ENCODE results near the gene MAML3.

The MAML3 gene

DNA sequence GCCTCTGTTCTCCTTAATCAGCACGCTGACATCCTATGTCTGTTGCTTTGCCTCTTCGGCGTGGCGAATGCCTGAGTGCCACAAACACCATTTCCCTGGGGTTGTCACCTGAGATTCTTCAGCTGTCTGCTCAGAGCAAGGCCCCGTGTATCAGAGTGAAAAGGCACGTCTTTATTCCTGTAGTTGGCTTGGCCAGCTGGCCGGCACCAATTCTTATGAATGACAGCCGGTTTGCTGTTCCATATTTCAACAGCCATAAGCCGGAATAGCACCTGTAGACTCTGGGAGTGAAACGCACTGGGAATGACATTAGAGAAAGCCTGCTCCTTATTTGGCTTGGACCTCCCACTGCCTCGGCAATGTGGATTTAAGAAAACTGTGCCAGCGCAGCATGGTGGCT lies 399.0 kb downstream of the MAML3 start:
- TF ChIP-seq, protein P1, sequence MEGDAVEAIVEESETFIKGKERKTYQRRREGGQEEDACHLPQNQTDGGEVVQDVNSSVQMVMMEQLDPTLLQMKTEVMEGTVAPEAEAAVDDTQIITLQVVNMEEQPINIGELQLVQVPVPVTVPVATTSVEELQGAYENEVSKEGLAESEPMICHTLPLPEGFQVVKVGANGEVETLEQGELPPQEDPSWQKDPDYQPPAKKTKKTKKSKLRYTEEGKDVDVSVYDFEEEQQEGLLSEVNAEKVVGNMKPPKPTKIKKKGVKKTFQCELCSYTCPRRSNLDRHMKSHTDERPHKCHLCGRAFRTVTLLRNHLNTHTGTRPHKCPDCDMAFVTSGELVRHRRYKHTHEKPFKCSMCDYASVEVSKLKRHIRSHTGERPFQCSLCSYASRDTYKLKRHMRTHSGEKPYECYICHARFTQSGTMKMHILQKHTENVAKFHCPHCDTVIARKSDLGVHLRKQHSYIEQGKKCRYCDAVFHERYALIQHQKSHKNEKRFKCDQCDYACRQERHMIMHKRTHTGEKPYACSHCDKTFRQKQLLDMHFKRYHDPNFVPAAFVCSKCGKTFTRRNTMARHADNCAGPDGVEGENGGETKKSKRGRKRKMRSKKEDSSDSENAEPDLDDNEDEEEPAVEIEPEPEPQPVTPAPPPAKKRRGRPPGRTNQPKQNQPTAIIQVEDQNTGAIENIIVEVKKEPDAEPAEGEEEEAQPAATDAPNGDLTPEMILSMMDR (IDR thresholded peaks at IDR 0.05): no peak
- Mint-ChIP-seq H3K27ac (peak overlapping the region; percentile 82), H3K27me3 (ENCODE audit: low read depth, poor library complexity) (no peaks in the 10 kb centered on the region), H3K4me1 (peaks cover 82% of the 10 kb centered on the region), H3K9me3 (no peaks in the 10 kb centered on the region), H3K36me3 (ENCODE audit: low read depth) (peaks cover 27% of the 10 kb centered on the region), H3K4me3 (no peak overlapping the region)
- no peak for DNase-seq

DNA sequence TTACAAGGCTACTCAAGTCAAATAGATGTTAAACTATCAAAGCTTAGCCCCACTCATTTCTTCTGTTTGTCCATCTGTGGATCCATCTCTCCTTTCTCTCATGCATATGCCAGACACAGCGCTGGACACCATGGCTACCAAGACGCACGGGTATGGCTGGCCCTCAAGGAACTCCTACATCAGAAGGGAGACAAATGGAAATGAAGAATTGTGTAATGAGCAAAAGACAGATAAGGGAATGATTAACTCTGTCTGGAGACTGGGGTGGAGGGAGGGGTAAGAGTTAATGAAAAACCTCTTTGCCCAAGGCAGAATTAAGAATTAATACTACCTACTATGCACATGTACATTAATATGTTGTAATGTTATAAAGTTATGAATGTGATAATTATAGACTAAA lies 400.3 kb downstream of the MAML3 start:
- Mint-ChIP-seq H3K9me3 (no peaks in the 10 kb centered on the region), H3K36me3 (ENCODE audit: low read depth) (peaks cover 23% of the 10 kb centered on the region), H3K27me3 (ENCODE audit: low read depth, poor library complexity) (no peaks in the 10 kb centered on the region), H3K27ac (no peak overlapping the region), H3K4me1 (peaks cover 84% of the 10 kb centered on the region), H3K4me3 (no peak overlapping the region)
- TF ChIP-seq, protein P1 (IDR thresholded peaks at IDR 0.05): no peak
- no peak for DNase-seq

DNA sequence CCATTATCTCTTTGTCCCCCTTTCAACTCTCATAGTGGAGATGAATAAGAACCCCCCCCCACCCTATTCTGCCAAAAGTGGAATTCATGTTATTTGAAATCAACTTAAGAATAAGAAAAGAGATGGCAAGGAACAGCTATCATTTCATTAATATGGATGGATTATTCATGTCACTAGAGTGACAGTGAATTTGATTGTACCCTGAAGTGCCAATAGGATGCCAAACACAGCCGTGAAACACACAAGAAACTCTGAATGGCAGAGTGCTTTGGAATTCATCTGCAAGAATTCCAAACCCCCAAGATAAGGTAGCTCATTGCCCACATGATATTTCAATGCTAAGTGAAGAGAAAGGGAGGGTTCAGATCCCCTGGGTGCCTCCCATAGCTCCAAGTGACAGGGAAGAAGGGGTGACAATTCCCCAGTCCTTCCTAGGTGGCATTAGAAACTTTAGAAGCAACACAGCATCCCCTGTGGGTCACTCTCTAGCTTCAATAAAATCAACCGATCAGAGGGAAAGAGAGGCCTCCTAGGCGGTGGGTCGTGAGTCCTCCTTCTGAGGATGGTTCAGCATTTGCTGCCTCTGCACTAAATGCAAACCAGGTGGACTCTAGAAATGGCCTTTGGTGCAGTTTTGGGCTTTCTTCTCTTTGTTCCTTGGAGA lies 404.0 kb downstream of the MAML3 start:
- TF ChIP-seq, protein P1 (IDR thresholded peaks at IDR 0.05): no peak
- Mint-ChIP-seq H3K9me3 (no peaks in the 10 kb centered on the region), H3K27me3 (ENCODE audit: low read depth, poor library complexity) (no peaks in the 10 kb centered on the region), H3K36me3 (ENCODE audit: low read depth) (peaks cover 3% of the 10 kb centered on the region), H3K4me1 (peaks cover 90% of the 10 kb centered on the region), H3K27ac (peak overlapping the region; percentile 96), H3K4me3 (peak overlapping the region; percentile 25)
- DNase-seq: no peak

DNA sequence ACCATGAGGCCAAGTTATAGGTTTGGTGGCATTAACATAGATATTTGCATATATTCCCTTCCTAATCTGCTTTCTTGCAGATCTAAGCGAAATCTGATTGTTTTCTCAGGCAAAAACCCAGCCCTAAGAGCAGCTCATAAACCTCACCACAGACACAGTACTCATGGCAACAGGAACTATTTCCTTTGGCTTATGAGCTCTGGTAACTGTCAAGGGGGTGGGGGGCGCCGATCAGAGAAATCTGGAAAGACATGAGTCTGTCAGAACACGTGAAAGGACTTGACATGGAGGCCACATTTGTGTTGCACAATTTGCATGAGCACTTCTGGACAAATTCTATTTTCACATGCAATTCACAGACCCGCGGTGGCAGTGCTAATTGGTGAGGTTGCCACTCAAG lies 404.6 kb downstream of the MAML3 start:
- Mint-ChIP-seq H3K27me3 (ENCODE audit: low read depth, poor library complexity) (no peaks in the 10 kb centered on the region), H3K4me1 (peaks cover 91% of the 10 kb centered on the region), H3K9me3 (no peaks in the 10 kb centered on the region), H3K4me3 (no peak overlapping the region), H3K27ac (peak overlapping the region; percentile 92), H3K36me3 (ENCODE audit: low read depth) (no peaks in the 10 kb centered on the region)
- no peak for DNase-seq
- TF ChIP-seq, protein P1 (IDR thresholded peaks at IDR 0.05): no peak

- Mint-ChIP-seq H3K4me3 (peak overlapping the region; percentile 72), H3K9me3 (no peaks in the 10 kb centered on the region), H3K4me1 (peaks cover 89% of the 10 kb centered on the region), H3K27me3 (ENCODE audit: low read depth, poor library complexity) (no peaks in the 10 kb centered on the region), H3K27ac (peak overlapping the region; percentile 98), H3K36me3 (ENCODE audit: low read depth) (no peaks in the 10 kb centered on the region)
- TF ChIP-seq, protein P1 (IDR thresholded peaks at IDR 0.05): no peak
- DNase-seq: peak; percentile 49
These were observed 407.4 kb downstream of the MAML3 start for GRCh38 chr4:139746431-139747171.
